Measurements from ENCODE around the gene TRERF1. TPM values are rescaled to one million over a fixed set of nuclear protein-coding genes. Genes with fewer than 3 reads are reported as not detected.
A peak's percentile ranks its signal among the peaks of the same experiment; 100 is the strongest.

The TRERF1 gene
- total and polyA plus RNA-seq, 2 of the 8 experiments (the other 6 are each of a cell fraction or from before 2014, with no cell fraction given) = 10.8 to 21.5 TPM

- DNase-seq (ENCODE audit: low read depth in 1 of 2, low spot score in 2 of 2) = peak in 1 of 2 experiments; percentile 67
- Histone ChIP-seq H3K27ac (ENCODE audit: low read depth, low read length) (peak overlapping the region; percentile 17; the same call in 1 of the 2 replicates), H2BK5ac (ENCODE audit: low read depth, low read length) (0 out of 2 replicates have a peak overlapping the region, but pooled peaks have one; percentile 61), H4K8ac (ENCODE audit: extremely low read depth, insufficient read depth, low read length) (0 out of 2 replicates have a peak overlapping the region, but pooled peaks have one; percentile 36), H4K20me1 (replicated peaks in 1 of 2; ENCODE audit: control insufficient read depth in 1 of 2, insufficient read depth in 2 of 2, low read length in 2 of 2) (no peaks in the 10 kb centered on the region), H4K91ac (replicated peaks; ENCODE audit: insufficient read length, low read length) (peak overlapping the region; percentile 36), H3K56ac (replicated peaks; ENCODE audit: insufficient read length, low read depth, low read length) (peak overlapping the region; percentile 22), H2BK20ac (ENCODE audit: low read length) (no peak overlapping the region), H3K79me2 (ENCODE audit: control insufficient read depth in 1 of 2, insufficient read depth in 2 of 2, low read length in 2 of 2) (peaks cover 9 to 20% of the 10 kb centered on the region in 2 experiments; a peak in 3 of 4 replicates), H3K23me2 (ENCODE audit: low read depth, low read length) (peaks cover 32% of the 10 kb centered on the region), H3K18ac (ENCODE audit: extremely low read depth, low read length) (peak overlapping the region; percentile 95), H2AFZ (ENCODE audit: low read length) (no peak overlapping the region), H3K4me3 (ENCODE audit: extremely low read depth in 1 of 4, insufficient read depth in 2 of 4, low read depth in 3 of 4, low read length in 4 of 4) (peak overlapping the region; percentile 73 to 96 (median 94)), H3K4me2 (ENCODE audit: insufficient read depth in 1 of 2, low read depth in 2 of 2, low read length in 2 of 2) (peak overlapping the region; percentile 91 to 98), H3K79me1 (ENCODE audit: low read depth, low read length) (peaks cover 2% of the 10 kb centered on the region; the same call in 1 of the 2 replicates), H3K9me3 (ENCODE audit: insufficient read depth in 2 of 2, low read depth in 1 of 2, low read length in 1 of 2) (no peaks in the 10 kb centered on the region), H2BK120ac (replicated peaks; ENCODE audit: low read depth, low read length) (no peak overlapping the region), H4K5ac (ENCODE audit: insufficient read length, low read depth, low read length) (peak overlapping the region; percentile 5), H2BK15ac (ENCODE audit: low read length) (no peak overlapping the region), H3K23ac (ENCODE audit: insufficient read length) (no peak overlapping the region), H2BK12ac (ENCODE audit: low read depth, low read length) (peak overlapping the region; percentile 95), H3K36me3 (ENCODE audit: control insufficient read depth in 2 of 4, insufficient read depth in 4 of 4, low read length in 3 of 4) (no peaks in the 10 kb centered on the region), H2AK5ac (ENCODE audit: low read depth, low read length) (no peak overlapping the region; the same call in 1 of the 2 replicates), H3K9ac (replicated peaks in 1 of 4; ENCODE audit: extremely low read depth in 1 of 4, low read depth in 3 of 4, low read length in 3 of 4) (peak overlapping the region in 3 of 4 experiments; percentile 16 to 43 (median 42); a peak in 5 of 7 replicates), H3K4ac (replicated peaks; ENCODE audit: insufficient read length, low read depth, low read length) (no peak overlapping the region), H3K14ac (ENCODE audit: insufficient read length) (no peak overlapping the region), H3K27me3 (replicated peaks in 1 of 4; ENCODE audit: control insufficient read depth in 3 of 4, extremely low read depth in 1 of 4, insufficient read depth in 3 of 4, low read length in 3 of 4) (no peaks in the 10 kb centered on the region; a peak in 1 of 7 replicates), H3K4me1 (replicated peaks in 1 of 4; ENCODE audit: control insufficient read depth in 3 of 4, insufficient read depth in 4 of 4, low read length in 3 of 4) (peaks cover 0 to 22% (median 12%) of the 10 kb centered on the region in 4 experiments; a peak in 6 of 7 replicates)
- WGBS, 2 experiments (ENCODE audit: extremely low coverage in 1 of 2, insufficient coverage in 1 of 2, insufficient read length in 1 of 2, insufficient replicate concordance in 2 of 2, low coverage in 1 of 2, low lambda C conversion rate in 2 of 2, missing lambda C conversion rate in 1 of 2) = 1% methylated on average over 32 of the region's 32 CpGs; no CpG with 5 or more reads in 1 of the 2 experiments
- ChIA-PET POLR2A (ENCODE audit: partially characterized antibody) (interaction anchor here (0.8 to 7.2 kb wide), 17 partner anchors 12 to 293 kb away, joined by 3 to 88 read pairs (median 4); partner anchors contain the start of gene UBR2), CTCF (ENCODE audit: partially characterized antibody) (interaction anchor here (1.0 to 4.3 kb wide), 9 partner anchors 12 to 211 kb away, joined by 3 to 23 read pairs (median 4); no protein-coding TSS in a partner anchor)
- FAIRE-seq = no peak
Observed at GRCh38 chr6:42453654-42454427, 2.1 kb upstream of the TRERF1 start.

Data from H1 (cell line).